Astrocyte of the cerebellum (primary cell): Measurements from ENCODE around the gene IRF6.

ENCODE experiments used
- DNase-seq: peaks from one replicate; pipeline ENCODE4 v3.0.0-alpha.2; 2011; ENCODE audit warnings: low read depth
- H3K4me3 ChIP-seq: 2 replicates; pipeline ENCODE4 v1.5.1; 2011; ENCODE audit warnings: mild to moderate bottlenecking, low read depth, low read length, moderate library complexity
- in situ Hi-C: cut with HindIII; loops from 2 replicates; pipeline ENCODE4 v1.10.0; 2017; ENCODE audit warnings: low sequenced_read_pairs
- TF ChIP-seq, protein P1 (sequence below): IDR thresholded peaks from 2 replicates; pipeline ENCODE4 v1.5.1; 2012; ENCODE audit warnings: low read length, low read depth, moderate library complexity, mild to moderate bottlenecking; ENCODE audit errors: missing control alignments

Gene IRF6

GRCh38 chr1:209741889-209742288, 64.1 kb downstream of the IRF6 start:
- in situ Hi-C loops = no loop called here
- H3K4me3 ChIP-seq = no peak overlapping the region
- TF ChIP-seq, protein P1, sequence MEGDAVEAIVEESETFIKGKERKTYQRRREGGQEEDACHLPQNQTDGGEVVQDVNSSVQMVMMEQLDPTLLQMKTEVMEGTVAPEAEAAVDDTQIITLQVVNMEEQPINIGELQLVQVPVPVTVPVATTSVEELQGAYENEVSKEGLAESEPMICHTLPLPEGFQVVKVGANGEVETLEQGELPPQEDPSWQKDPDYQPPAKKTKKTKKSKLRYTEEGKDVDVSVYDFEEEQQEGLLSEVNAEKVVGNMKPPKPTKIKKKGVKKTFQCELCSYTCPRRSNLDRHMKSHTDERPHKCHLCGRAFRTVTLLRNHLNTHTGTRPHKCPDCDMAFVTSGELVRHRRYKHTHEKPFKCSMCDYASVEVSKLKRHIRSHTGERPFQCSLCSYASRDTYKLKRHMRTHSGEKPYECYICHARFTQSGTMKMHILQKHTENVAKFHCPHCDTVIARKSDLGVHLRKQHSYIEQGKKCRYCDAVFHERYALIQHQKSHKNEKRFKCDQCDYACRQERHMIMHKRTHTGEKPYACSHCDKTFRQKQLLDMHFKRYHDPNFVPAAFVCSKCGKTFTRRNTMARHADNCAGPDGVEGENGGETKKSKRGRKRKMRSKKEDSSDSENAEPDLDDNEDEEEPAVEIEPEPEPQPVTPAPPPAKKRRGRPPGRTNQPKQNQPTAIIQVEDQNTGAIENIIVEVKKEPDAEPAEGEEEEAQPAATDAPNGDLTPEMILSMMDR = no peak
- DNase-seq = no peak

- TF ChIP-seq, protein P1 = no peak
- in situ Hi-C loops = no loop called here
- no peak for DNase-seq
- H3K4me3 ChIP-seq = no peak overlapping the region
Measured at GRCh38 chr1:209741193-209741592, 64.7 kb downstream of the IRF6 start.

DNA sequence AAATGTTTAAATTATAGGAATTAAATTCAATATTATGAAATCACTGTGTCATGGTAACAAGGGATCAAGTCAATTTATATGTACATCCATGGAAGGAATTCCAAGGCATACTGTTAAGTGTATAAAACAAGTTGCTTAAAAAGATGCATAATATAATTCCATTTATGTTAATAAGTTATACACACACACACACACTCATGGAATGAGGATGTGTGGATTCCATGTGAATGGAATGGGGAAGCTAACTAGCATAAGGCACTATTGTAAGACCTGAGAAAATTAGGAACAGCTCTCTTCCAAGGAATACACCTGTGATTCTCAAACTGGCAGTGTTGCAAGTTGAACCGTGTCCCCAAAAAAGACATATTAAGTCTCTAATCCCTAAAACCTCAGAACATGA, 67.7 kb downstream of the IRF6 start:
- in situ Hi-C loops = no loop called here
- DNase-seq = no peak
- no peak overlapping the region for H3K4me3 ChIP-seq
- TF ChIP-seq, protein P1 = no peak

DNA sequence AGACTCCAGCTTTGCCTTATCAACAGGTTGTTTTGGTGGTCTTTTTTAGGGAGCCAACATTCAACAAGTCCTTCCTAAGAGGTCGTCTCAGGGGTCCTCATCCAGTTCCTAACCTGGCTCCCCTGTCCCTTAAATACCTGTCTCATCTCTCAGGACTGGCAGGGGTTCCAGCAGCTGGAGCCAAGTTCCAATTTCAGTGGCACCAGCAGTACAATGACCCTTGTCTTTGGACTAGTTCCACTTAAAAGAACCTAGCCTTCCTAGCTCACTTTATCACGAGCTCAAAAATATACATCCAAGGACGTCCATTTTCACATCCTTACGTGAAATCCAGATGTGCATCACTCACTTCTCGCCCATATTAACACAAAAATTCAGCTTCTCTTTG, 68.8 kb downstream of the IRF6 start:
- in situ Hi-C loops = no loop called here
- H3K4me3 ChIP-seq = no peak overlapping the region
- no peak for DNase-seq
- TF ChIP-seq, protein P1 = no peak

DNA sequence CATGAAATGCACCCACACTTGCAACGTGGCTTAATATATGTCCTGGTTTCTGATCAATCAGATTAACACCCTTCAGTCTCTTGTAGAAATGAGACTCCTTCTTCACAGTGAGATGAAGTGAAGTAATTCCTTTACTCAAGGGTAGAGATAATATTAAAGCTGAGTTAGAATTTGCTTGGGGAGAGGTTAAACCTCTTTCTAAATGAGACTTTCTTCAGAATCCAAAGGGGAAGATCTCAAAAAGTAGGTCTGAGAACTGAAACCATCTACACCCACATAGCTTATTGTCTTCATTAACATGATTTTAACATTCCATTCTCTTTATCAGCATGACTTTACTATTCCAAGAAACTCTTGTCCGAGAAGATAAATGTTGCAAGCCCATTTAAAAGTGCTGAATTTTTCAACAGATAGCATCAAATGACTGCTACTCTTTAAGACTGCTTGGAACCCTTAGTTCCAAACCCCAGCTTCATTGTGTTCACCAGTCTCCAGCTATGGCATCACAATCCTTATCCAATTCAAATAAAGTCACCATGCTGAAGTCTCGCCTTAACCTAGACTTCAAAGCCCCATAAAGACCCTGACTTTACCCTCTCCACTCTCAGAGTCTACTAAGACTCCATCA, 69.3 kb downstream of the IRF6 start:
- no peak for DNase-seq
- H3K4me3 ChIP-seq = no peak overlapping the region
- TF ChIP-seq, protein P1 = no peak
- in situ Hi-C loops = no loop called here
